ENCODE measurements around the gene SLC9A1.

- TF ChIP-seq CREB5 (CRISPR knock-in tag; IDR thresholded peaks at IDR 0.05; ENCODE audit: low read depth) (no peak), OSR1 (CRISPR knock-in tag; IDR thresholded peaks at IDR 0.05) (no peak), ZC3H10 (CRISPR knock-in tag; IDR thresholded peaks at IDR 0.05) (no peak), CSDC2 (CRISPR knock-in tag; IDR thresholded peaks at IDR 0.05) (no peak), CSRNP3 (CRISPR knock-in tag; IDR thresholded peaks at IDR 0.05) (no peak), PATZ1 (CRISPR knock-in tag; IDR thresholded peaks at IDR 0.05; ENCODE audit: borderline replicate concordance) (no peak), ZFP3 (CRISPR knock-in tag; IDR thresholded peaks at IDR 0.05) (no peak), SNAI2 (CRISPR knock-in tag; IDR thresholded peaks at IDR 0.05) (no peak), ZNF70 (CRISPR knock-in tag; IDR thresholded peaks at IDR 0.05) (no peak), ZFP30 (CRISPR knock-in tag; IDR thresholded peaks at IDR 0.05) (no peak)
Observed at GRCh38 chr1:27116697-27117096, 38.2 kb downstream of the SLC9A1 start.

Measured in SK-N-SH treated with all-trans-retinoic acid at 6 μM for 48 hours (cell line).